Measurements from ENCODE around the gene CDC42BPB.

CDC42BPB gene

DNA sequence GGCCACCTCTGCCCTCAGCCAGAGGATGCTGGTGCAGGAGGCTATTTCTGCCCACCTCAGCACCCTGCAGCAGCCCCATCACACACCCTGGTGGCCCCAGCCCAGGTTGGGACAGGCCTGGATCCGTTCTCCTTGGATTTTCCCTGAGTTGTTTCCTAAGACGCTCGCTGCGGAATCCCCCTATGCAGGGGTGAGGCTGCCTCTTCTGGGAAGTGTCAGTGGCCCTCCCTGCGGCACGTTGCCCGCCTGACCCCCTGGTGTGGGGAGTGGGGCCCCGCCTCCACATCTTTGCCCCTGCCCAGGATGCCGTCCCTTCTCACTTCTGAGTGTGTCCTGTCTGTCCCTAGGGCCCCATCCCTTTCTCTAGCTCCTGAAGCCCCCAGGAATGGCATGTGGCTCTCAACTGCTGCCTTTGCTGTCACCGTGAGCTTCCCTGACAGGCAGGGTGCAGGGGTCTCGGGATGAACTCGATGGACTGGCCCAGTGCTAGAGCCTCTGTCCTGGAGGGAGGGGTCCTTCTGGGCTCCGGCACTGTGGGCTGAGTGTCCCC, 36.6 kb upstream of the CDC42BPB start:
- no peak for DNase-seq

DNA sequence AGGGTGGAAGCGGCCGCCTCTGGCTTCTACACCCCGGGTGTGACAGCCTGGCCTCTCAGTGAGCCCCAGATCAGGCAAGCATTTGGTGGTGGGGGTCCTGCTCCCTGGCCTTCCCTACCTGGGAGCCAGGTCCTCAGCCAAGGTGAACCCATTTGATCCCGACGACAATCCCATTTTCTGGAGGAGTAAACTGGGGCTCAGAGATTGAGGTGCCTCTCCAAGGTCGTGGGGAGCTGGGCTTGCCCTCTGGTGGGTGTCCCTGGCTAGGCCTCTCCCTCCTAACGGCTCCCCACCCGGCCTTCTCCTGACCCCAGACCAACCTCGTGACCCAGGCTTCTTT, 34.5 kb upstream of the CDC42BPB start:
- DNase-seq, result no peak

DNA sequence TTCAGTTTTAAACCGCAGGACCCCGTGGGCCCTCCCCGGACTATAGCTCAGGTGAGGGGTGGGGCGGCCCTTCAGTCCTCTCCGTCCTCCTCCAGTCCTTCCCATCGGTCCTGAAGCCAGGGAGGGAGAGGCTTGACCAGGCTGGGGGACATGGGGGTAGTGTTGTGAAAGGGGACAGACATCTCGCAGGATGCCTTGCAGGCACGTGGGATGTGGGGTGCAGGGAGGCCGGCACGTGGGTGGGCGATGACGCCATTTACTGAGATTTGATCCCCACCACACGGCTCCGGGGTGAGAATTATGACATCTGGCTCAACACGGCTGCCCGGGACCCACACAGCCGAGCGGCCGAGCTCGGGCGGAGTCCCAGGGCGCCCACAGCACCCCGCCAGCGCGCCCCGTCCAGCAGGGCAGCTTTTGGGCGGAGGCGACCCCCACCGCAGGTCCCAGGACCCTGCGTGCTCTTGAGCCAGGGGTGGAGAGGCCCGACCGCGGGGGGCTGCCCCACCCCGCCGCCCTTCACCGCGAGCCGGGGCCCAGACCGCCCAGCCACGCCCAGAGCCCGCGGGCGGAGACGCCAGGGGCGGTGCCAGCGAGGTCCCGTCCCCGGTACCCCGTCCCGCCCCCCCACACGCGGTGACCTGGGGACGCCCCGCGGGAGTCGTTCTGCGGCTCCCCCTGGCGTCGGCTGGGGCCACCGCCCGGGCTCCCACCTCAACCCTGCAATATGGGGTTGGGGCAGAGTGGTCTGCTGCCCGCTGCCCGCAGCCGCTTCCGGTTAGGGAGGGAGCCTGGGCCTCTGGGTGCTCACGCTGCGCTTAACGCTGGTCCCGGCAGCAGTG, 33.9 kb upstream of the CDC42BPB start:
- no peak for DNase-seq

DNA sequence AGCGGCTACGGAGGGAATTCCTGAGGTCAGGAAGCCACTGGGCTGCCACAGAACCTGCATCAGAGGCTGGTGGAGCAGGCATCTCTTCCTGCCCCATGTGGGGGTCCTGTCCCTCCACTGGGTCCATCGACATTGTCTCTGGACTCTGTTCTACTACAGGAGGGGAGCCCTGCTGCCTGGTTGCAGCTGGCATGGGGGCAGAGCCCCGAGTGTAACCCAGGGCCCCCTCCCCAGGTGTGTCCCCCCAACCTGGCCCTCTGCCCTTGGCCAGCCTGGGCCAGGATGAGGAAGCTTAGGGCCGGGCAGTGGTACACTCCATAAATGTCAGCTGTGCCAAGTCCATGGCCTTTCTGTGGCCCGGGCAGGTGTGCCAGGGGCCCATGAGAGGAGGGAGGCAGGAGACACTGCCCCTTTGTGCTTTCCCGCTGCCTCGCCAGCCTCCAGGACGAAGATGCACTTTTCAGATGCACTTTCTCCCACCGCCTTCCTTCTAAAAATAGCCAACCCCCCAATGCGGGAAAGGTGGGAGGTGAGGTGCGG, 33.2 kb upstream of the CDC42BPB start:
- no peak for DNase-seq

DNA sequence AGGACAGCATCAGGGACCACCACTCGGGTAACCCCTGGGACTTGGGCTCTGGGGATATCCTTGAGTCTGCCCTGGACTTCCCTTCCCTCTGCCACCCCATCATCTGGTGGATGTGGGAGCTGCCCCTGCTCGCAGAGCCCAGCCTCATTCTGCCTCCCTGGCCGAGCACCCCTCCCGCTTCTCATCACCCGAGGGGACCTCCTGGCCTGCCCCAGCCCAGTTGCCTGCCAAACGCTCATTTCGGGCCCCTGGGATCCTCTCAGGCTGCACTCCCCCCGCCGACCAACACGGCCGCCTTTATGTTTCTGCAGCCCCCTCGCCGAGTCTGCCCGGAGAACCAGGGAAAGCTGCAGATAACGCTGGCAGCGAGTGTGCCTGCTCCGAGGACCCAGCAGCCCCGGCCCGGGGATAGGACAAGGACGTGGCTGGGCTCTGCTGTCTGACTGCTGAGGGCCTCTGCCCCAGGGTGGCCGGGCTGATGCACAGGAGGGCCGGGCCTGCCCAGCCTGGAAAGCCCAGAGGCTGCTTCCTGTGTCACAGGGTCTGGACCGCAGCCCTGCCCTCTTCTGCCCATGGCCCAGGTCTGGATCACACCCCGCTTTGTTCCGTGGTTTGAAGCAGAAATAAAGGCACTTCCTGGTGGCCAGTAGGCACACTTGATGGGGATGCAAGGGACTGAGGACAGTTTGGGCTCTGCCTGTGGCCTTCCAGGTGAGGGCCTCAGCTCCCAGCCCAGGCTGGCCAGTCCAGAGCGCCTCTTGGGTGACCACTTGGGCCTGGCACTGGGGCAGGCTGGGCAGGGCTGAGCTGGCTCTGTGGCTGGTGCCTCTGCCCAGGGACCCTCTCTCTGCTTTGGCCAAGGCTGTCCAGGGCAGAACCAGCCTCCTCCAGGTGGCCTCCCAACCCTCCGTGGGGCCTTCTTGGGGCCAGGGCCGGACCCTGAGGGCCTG, 32.3 kb upstream of the CDC42BPB start:
- DNase-seq, result no peak

DNA sequence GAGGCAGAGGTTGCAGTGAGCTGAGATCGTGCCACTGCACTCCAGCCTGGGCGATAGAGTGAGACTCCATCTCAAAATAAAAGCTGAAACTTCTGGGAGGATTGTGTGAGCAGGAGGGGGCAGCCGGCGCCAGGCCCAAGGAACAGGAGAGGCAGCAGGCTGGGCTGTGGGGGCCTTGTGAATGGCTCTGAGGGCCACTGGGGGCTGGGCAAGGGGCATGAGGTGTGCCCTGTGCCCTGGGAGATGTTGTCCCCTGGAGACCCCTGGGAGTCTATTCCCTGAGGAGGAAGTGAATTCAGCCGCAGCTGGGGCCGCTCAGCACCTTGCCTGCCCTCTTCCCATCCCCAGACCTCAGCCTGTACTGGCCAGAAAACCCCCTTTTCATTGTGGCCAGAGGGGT, 31.6 kb upstream of the CDC42BPB start:
- no peak for DNase-seq

DNA sequence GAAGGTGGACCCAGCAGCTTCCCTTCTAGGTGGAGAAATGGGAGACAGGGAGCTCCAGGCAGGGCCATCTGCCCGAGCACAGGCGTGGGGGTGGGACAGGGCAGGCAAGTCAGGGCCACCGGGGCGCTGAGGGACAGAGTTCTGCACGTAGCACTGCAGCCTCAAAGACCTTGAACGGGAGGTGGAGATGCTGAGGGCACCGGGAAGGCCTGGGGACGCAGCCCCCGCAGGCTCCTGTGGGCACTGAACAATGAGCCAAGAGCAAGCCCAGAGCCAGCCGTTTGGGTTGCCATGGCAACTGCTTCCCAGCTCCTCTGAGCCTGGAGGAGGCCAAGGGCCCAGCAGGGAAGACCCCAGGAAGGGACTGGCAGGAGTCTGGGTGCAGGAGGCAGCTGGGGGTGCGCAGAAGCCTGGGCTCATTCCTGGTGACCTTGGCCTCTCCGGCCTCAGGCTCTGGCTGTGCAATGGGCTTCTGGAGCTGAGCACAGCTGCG, 30.0 kb upstream of the CDC42BPB start:
- DNase-seq, result no peak

DNA sequence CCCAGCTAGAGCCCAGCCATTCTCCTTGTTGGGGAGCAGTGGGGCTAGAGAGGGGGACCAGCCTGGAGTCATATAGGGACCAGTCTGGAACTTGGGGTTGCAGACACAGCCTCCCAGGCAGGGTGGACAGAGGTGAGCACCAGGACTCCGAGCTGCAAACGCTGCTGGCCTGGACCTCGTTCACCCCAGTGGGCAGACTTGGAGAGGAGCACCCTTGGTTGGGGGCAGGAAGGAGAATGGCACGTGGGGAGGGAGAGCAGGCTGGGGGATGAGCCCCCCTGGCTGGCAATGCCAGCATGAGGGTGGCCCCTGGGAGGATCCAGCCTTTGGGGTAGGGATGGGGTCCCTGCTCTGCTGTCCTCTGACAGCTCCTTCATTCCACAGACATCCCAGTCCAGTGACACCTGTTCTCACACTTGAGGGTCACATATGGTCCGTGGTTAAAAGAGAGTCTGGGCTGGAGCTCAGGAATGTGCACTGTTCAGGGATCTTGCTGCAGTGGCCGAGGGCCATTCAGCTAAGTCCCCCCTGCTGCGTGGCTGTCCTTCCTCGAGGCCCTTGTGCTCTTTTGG, 29.5 kb upstream of the CDC42BPB start:
- no peak for DNase-seq

DNA sequence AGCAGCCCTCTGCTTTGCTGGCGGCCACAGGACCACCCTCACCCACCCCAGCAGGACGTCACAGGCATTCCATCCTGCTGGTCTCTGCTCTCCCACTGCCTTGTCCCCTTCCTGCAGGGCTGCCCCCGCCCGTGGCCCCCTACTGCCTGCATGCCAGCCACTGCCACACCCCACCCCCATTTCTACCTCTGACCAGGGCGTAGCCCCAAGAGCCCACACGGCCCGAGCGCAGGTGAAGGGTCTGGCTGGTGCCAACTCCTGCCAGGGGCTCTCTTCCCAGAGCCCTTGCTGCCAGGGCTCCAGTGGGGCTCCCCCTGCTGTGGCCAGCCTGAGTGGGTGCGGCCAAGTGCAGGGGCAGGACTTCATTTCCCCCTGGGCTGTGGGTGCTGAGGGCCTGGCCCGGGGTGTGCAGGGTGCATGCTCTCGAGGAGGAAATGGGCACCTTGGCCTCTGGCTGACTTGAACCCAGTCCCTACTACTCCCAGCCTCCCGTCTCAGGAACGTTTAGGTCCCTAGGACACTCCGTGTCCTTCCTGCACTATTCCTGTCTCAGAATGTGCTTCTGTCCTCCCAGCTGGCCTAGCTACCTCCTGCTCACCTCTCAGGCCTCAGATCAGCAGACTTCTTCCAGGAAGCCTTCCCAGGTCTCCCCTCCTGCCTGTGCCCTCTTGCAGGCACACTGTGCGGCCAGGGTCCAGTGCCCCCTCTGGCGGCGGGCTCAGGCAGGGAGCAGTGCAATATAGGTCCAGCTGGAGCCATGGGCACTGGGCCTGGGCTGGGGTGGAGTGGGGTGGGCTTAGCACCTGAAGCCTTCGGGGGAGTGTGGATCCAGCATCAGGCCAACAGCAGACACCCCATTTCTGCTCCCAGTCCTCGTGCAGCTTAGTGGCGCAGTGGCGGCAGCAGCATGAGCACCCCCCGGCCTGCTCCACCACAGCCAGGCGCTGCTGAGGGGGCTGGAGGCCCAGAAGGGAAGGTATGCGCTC, 28.1 kb upstream of the CDC42BPB start:
- no peak for DNase-seq

DNA sequence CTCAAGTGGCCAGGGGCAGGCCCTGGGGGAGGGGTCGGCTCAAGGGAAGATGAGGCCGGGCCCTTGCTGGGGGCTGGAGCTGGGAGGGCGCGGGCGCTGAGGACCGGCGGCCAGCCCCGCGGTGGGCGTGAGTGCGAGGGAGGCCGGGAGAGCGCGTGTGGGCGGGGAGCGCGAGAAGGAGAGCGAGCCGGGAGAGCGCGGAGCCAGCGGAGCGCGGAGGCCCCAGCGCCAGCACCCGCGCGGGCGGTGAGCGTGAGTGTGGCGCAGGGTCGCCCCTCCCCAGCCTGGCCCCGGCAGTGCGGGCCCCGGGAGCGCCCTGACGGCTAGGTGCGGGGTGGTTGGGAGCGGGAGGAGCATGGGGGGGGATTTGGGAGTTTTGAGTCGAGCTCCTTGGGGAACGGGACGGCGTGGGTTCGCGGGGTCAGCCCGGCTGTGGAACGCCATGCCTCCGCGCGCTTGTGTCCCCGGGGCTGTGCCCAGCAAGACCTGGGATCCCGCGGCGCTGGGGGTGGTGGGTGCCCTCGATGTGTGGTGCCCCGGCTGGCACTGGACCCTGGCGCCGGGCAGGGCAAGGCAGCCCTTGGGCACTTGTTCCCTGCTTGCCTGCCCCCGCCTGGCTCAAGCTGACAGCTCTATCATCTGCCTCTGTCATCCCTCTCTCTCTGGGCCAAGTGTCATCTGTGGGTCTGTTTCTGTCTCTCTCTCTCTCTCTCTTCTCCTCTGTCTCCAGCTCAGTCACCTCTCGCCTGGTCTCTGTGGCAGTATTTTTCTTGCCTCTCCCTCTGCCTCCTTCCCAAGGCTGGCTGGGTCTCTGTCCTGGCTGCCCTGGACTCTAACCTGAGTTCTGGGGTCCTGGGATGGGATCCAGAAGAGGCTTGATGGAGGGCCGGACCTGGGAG, 26.9 kb upstream of the CDC42BPB start, which contains the start of gene LBHD2:
TSS of gene LBHD2 (plus strand) at position 190 of the 899 bp plus-strand sequence. CDS start 1,803 bp downstream, outside the sequence.
- DNase-seq, result no peak

DNA sequence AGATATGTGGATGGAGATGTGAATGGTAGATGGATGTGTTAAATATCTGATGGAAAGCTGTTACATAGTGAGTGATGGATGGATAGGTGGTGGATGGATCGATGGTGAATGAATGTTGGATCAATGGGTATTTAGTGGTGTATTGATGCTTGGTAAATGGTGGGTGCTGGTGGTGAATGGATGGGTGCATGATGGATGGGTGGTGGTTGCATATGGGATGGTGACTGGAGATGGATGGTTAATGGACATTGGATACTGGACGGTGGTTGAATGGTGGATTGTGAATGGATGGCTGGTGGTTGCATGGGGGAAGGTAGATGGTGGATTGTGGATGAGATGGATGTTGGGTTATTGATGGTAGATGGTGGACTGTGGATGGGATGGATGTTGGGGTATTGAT, 24.6 kb upstream of the CDC42BPB start:
- no peak for DNase-seq

DNA sequence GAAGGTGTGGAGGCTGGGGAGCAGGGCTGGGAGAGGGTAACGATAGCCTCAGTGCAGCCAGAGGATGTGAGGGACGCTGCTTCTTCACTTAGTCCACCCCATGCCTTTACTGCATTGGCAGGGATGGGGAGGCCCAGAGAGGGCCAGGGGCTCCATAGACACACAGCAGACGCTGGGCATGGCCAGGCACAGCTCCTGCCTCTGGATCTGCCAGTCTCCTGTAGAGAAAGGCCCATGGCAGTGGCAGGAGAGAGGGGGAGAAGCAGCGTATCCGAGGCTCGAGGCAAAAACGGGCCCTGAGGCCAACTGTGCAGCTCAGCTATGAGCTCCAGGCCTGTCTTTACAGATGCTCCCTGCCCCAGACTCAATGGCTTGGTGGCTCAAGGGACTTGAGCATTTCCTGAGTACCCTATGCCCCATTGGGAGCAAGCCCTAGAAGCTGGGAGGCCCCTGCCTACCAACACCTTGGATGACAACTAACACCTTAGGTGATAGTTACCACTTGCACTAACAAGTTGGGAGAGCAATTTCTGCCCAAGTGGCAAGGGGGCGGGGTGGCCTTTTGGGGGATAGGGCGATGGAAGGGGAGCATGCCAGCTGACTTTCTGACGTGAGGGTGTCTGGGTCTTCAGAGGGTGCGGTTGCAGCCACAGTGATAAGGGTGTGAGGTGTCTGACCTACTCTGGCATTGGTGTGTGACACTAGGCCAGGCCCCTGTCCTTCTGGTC, 21.7 kb upstream of the CDC42BPB start:
- DNase-seq, result no peak

DNA sequence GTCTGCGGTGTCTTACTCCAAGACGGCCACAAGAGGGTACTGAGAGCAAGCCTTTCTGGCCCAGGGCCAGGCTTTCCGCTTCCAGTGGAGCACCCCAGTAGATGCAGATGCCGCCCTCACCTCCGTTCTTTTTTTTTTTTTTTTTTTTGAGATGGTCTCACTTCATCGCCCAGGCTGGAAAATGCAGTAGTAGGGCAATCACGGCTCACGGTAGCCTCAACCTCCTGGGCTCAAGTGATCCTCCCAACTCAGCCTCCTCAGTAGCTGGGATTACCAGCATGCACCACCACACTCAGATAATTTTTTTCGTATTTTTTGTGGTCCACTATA, 21.0 kb upstream of the CDC42BPB start:
- DNase-seq, result peak; percentile 42

DNA sequence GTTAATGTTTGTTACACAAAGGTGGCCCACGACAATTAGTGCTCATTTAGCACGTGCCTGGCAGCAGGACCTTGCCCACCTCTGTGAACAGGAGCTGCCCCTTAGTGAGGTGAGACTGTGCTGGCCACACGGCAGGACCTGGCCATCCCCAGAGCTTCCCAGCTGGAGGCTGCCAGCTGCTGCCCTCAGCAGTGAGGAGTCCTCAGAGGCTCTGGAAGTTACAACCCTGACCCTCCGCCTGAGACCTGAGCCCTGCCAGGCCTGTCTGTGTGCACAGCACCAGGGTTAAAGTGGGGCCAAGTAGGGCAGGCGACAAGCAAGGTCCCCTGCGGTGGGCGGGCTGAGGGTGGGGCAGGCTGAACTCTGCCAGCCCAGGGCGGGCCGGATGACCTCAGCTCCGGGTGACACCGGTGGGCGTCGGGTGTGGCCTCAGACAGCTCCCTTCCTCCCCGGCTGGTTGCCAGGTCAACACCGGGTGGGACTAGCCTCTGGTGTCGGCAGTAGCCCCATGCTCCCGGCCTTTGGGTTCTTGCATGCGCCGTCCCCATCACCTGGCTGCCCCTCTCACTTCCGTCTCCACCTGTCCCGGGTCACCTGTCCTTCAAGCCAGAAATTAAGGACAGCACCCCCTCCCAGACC, 17.5 kb upstream of the CDC42BPB start:
- DNase-seq, result no peak

DNA sequence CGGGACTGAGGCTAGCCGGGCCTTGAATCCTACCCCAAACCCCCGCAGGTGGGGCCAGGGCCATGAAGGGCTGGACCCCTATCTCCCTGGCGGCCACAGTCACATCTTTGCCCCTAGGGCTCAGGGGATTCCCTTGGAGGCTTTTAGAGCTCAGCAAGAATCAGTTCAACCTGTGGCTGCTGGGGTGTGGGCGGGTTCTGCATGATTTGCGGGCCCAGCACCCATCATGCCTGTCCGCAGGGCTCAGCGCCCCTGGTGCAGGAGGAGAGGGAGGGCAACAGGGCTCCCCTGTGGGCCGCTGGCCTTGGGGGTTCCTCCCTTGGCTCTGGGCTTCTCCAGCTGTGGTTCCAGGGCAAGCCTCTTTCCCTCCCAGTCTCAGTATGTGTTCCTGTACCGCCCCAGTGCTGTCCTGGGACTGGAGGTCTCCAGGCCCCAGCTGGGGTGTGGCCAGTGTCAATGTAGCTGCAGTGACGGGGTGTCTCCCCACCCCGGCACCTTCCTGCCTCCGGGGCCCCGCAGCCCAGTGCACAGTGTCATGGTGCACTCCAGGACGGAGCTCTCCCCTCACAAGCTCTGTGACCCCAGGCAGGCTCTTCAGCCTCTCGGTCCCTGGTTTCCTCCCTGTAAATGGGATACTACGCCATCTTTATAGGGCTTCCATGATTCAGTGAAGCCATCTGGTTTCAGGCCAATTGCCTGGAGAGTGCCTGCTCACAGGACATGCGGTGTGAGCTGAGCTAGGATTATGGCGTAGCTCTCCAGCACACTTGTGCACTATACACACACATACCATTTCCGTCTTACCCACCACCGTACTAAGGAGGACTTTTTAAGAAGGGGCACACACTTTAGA, 16.8 kb upstream of the CDC42BPB start:
- no peak for DNase-seq

DNA sequence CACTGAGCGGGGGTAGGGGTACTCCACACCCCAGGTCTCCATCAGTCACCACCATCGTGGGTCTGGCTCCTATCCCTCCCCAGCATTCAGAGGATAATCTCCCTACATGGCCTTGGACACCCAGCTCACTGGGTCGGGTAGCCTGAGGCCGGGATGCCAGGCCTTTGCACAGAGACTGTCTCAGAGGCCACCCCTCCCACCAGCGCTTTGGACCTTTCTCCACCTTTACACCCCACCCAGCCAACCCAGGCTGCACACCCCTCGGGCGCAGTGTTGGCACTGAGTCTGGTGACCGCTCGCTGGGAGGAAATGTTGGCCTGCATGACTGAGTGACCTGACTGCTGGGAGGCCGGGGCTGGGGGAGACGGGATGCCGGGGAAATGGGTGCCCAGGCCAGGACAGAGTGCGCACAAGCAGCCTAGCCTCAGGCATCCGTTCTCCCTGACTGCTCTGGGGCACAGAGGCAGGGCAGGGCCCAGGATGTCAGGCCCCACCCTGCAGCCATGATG, 16.1 kb upstream of the CDC42BPB start:
- no peak for DNase-seq

DNA sequence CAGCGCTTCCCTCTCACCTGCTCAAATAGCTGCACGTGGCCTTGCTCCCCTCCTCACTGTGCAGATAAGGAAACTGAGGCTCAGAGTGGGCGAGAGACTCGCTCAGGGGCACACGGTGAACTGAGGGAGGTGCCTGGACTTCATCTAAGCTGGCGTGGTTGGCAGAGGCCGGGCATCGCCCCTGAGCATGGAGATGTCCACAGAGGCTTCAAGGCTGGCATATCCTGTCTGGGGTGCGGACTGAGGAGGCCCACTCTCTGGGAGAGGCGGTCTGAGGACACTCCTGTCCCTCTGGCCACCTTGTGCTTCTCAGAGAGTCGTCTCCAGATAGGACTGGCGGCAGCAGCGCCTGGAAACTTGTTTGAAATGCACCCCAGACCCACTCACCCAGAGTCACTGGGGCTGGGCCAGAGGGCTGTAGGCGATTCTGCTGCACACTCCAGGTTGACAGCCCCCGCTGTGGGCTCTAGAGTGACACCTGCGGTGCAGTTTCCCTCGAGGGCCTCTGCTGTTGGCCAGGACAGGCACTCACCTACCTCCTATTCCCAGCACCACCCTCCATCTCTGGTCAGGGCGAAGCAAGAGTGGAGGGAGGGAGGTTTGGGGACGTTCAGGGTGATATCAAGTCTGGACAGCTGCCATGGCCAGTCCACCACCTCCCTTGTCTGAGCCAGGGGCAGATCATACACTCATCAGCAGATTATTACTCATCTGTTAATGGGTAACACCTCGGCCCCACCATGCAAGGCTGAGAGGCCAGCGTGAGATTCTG, 15.4 kb upstream of the CDC42BPB start:
- DNase-seq, result no peak
